Stimulated activated CD4-positive, alpha-beta T cell treated with anti-CD3 and anti-CD28 coated beads, TNF-alpha, amount 100 ng/mL, for 4 hours (primary cell): ENCODE data around the gene SH3BP1.
A peak's percentile ranks its signal among the peaks of the same experiment; 100 is the strongest.
"Not testable (repeated sequence)": the region's sequence is repeated elsewhere in the genome, so short reads cannot be mapped to it uniquely, and the experiment has no call there.

Experiments used
- DNase-seq, 3 experiments: peaks; one replicate each; pipeline ENCODE4 v3.0.0-alpha.2; 2020; ENCODE audit warnings: low read depth in 3 of 3

The SH3BP1 gene

DNA sequence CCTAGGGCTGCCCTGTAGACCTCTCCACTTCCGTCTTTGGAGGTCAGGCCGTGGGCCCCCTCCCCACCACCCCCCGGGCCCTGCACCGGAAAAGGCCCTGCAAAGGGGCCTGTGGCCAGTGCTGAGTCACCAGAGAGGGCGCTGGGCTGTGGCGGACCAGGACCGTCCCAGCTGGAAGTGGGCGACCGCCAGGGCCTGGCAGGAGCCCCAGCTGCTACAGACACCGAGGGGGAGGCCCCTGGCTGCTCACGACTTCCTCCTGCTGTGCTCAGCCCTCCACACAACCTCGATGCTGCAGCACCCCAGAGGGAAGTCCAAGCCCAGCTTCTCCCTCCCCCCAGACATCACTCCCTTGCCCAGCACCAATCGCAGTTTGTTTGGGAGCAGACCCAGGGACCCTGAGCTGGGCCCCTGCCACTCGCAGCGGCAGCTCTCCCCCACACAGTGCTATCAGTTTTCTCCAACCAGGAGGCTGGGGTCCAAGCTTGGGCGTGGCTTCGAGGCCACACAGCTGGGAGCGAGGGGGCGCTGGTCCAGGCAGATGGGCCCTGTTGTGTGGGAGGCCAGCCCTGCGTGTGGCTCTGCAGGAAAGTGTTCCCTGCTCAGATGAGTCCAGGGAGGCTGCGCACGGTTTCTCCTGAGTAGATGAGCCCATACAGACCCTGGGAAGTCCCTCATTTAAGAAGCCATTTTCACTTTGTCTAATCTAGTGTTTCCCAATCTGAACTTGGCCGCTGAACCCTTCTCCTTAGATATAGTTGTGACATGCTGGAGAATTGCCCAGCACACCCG, 5.6 kb upstream of the SH3BP1 start:
- DNase-seq = no peak

DNA sequence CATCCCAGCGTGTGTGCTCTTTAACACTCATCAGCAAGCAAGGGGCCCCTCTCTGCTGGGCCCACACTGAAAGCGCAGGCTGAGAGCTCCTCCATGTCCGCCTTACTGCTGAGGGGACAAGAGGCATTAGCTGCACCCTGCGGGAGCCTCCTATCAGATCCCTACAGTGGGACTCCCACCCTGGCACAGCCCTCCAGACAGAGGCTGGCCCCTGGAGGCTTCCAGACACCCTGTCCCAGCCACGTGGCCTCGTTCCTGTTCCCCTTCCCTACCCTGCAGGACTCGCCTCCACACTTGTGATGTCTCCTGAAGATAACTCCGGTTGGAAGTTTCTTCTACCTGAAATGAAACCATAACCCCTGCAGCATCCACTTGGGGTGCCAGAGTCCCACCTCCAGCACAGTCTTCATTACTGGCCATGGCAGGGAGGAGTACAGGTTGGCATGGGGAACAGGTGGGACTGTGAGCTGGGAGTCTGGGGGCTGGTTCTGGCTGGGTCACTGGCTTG, 5.0 kb upstream of the SH3BP1 start:
- DNase-seq = no peak

- no peak for DNase-seq
Observed at GRCh38 chr22:37635157-37635556, 4.3 kb upstream of the SH3BP1 start.

GRCh38 chr22:37636186-37636948, 3.1 kb upstream of the SH3BP1 start:
- no peak for DNase-seq

DNA sequence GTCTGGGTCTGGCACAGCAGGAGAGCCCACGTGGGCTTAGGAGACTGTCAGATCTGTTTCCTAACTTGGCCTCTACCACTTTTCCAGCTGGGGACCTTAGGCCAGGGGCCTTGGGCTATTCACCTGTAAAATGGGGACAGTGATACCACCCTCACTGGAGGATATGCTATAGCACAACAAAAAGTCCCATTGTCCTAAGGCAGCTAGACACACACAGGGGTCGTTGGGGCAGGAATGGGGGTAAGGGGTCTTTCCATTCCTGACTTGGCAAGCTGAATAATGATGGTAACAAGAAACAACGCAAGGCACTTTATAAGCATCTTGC, 2.6 kb upstream of the SH3BP1 start:
- DNase-seq = no peak

GRCh38 chr22:37638391-37639069, 939 bp upstream of the SH3BP1 start:
- no peak for DNase-seq

GRCh38 chr22:37639771-37640590, 512 bp downstream of the SH3BP1 start:
- DNase-seq = no peak

DNA sequence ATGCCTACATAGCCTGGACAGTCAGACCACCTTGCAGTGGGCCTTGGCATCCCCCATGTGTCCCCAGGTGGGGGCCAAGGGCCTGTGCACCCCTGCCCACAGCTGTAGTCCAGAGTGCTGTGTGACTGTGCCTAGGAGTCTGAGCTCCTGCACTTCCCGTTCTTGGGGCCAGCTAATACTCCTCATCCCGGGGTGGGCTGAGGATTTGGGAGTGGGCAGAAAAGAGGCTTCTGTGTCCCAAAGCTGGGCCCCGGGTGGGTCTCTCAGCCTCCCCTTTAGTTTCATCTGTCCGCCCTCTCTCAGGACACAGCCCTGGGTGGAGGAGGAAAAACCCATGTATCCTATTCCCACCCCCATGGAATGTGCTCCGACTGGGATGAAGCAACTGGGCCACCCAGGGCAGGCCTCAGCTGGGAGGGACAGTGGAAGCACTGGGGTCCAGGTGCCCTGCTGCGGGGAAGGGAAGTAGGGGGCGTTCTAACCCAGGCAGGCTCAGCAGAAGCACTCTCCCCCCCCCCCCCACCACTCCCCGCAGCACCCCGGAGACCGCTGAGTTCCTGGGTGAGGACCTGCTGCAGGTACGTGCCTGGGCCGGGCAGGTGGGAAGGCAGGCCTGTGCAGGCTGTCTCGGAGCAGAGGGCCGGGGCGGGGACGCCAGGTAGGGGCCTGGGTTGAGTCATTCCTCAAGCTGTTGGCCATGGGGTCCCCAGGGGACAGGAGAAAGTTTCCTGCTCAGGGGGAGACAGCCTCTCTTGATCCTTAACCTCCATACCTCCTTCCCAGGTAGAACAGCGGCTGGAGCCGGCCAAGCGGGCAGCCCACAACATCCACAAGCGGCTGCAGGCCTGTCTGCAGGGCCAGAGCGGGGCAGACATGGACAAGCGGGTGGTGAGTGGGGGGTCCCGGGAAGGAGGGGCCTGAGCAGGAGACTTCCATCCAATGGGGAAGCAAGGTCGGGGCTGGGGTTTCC, 1.4 kb downstream of the SH3BP1 start:
- no peak for DNase-seq

- DNase-seq = no peak
Observed at GRCh38 chr22:37641561-37641949, 2.1 kb downstream of the SH3BP1 start.

- DNase-seq = peak; percentile 72 to 89 (median 80)
Observed at GRCh38 chr22:37643225-37643847, 3.9 kb downstream of the SH3BP1 start.

- no peak for DNase-seq
Observed at GRCh38 chr22:37647317-37647716, 7.8 kb downstream of the SH3BP1 start.

DNA sequence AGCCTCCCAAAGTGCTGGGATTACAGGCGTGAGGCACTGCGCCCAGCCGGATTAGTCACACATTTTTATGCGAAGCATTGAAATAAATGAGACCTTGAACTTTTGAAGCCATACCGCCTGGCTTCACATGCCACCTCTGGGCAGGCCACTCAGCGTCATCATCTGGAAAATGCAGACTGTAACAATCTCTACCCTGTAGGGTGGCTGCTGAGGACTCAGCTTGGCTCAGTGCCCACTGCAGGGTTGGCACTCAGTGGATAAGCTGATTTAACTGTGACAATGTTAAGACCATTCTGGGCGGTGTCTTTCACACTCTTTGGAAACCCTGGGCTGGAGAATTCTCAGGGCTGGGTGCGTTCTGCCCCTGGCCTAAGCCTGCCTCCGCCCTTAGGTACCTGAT, 8.5 kb downstream of the SH3BP1 start:
- DNase-seq = no peak

GRCh38 chr22:37650463-37651136, 11.1 kb downstream of the SH3BP1 start:
- no peak for DNase-seq

DNA sequence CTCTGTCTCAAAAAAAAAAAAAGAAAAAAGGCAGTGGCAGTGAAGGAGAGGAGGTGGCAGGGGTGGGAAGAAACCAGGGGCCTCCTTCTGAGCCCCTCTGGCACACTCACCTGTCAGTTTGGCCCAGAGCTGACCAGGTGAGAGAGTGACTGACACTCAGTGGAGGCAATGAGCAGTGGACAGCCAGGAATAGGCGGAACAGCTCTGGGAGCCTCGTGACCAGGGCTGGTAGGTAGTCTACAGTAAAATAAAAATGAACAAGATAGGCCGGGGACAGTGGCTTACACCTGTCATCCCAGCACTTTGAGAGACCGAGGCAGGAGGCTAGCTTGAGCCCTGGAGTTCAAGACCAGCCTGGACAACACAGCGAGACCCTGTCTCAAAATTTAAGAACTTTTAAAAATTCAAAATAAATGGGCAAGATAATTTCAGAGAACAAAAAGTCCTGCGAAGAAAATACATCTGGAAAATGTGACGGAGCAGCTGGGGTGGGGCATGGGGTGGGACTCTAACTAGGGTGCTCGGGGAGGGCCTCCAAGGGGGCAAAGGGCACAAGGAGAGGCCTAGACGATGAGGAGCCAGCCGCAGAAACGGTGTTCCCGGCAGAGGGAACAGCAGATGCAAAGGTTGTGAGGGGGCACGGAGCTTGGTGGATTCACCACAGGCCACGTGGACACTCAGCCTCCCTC, 15.2 kb downstream of the SH3BP1 start:
- DNase-seq = no peak

GRCh38 chr22:37655252-37655563, 15.7 kb downstream of the SH3BP1 start:
- DNase-seq = no peak

- DNase-seq = not testable (repeated sequence)
Observed at GRCh38 chr22:37656583-37656982, 17.1 kb downstream of the SH3BP1 start.

DNA sequence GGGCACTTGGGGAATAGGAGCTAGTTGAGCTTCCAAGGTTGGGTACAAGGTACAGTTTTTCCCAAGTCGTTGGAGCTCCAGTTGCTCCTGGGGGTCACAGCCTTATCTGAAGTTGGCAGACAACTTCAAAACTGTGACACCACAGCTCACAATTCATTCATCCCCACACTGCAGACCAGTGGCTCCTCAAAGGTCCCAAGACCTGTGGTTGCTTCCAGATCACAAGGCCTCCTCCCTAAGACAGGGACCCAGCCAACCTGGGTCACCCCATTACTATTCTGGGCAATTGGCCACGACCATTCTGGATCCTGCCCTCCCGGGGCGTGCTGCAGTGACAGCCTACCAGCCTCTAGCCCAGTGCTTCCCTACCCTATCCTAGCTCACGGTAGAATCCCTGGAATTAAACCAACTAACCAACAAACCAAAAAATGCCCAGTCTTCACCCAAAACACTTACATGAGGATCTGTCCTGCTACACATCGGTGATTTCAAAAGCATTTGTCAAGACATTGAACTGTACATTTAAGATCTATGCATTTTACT, 18.2 kb downstream of the SH3BP1 start:
- DNase-seq = no peak

- DNase-seq = peak; percentile 97 to 99 (median 97)
Observed at GRCh38 chr22:37658133-37659065, 18.9 kb downstream of the SH3BP1 start, which contains the start of gene PDXP. PDXP (plus strand) TSS chr22:37658723; CDS start chr22:37658783, 60 bp downstream.
